Activated CD4-positive, alpha-beta T cell treated with anti-CD3 and anti-CD28 coated beads, Interleukin-2, amount 10 ng/mL, durations not matched to agents 7 days and 5 days (primary cell): ENCODE results near the gene NKAIN4. TPM values are rescaled to one million over a fixed set of nuclear protein-coding genes. Genes with fewer than 3 reads are reported as not detected.

Experiments used
- CTCF ChIA-PET: fragments of 350-600 bp; sonication (Branson Sonifier 250); formaldehyde crosslinking; loops from one replicate; lab custom pipeline; 2021; ENCODE audit warnings: antibody characterized with exemption; lab: Charles Lee
- POLR2A ChIA-PET: fragments of 350-600 bp; sonication (Branson Sonifier 250); formaldehyde crosslinking; loops from one replicate; lab custom pipeline; 2021; ENCODE audit warnings: antibody characterized with exemption; lab: Charles Lee
- DNase-seq: peaks from one replicate; pipeline ENCODE4 v3.0.0-alpha.2; 2020
- H3K27ac Mint-ChIP-seq: one replicate; pipeline ENCODE4 v1.8.0; 2021; ENCODE audit warnings: mild to moderate bottlenecking, moderate library complexity, mixed read lengths
- H3K27me3 Mint-ChIP-seq: one replicate; pipeline ENCODE4 v1.8.0; 2021; ENCODE audit warnings: mixed read lengths
- H3K36me3 Mint-ChIP-seq: one replicate; pipeline ENCODE4 v1.8.0; 2021; ENCODE audit warnings: low read depth, mixed read lengths
- H3K4me1 Mint-ChIP-seq: one replicate; pipeline ENCODE4 v1.8.0; 2021; ENCODE audit warnings: mixed read lengths
- H3K4me3 Mint-ChIP-seq: one replicate; pipeline ENCODE4 v1.8.0; 2021; ENCODE audit warnings: mild to moderate bottlenecking, moderate library complexity, mixed read lengths
- H3K9me3 Mint-ChIP-seq: one replicate; pipeline ENCODE4 v1.8.0; 2021; ENCODE audit warnings: mixed read lengths
- microRNA-seq: library from miRNA; unstranded; fragments of <30 nt; microRNA quantifications from one replicate; pipeline ENCODE4 v1.2.0, GENCODE V29; 2021; ENCODE audit warnings: borderline microRNAs expressed, borderline replicate concordance
- total RNA-seq, 2 experiments: library from RNA; stranded (reverse); gene quantifications; one replicate each; pipeline ENCODE4 v1.2.3, GENCODE V29; 2021

Gene NKAIN4
- total RNA-seq, 2 experiments from 2014 or later, result not detected

DNA sequence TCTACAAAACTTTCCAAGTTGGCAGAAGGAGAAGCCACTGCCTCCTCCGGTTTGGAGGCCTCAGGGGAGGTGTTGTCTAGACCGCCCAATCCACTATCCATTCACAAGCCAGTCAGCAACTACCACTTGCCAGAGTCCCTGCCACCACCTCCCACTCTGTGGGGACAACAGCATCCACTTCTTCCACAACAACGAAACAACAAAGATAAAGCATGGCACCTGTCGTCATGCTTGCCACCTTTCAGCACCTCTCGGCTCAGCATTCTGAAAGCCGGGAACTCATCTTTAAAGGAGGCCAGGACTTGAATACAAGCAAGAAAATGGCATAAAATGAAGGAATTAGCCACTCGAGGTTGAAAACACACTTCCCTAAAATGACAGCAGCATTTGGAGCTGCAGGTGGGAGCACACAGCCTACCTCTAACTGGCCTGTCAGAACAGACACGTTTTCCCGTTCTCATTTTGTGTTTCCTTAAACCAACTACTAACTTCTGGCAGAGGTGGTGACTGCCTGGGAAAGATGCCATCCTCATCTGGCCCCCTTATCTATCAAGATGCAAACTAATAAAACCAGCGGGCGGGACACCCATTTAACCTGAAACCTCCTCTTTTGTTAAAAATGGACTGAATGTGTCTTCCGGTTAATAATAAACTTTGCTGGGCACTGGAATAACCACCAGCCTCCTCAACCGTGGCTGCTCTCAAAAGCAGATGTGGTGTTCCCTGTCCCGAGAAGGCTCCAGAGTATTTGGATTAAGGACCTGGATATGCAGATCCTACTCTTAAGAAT, 60.1 kb downstream of the NKAIN4 start:
- no peak overlapping the region for H3K27ac Mint-ChIP-seq
- no peaks in the 10 kb centered on the region for H3K9me3 Mint-ChIP-seq
- no peak for DNase-seq
- H3K4me3 Mint-ChIP-seq, result no peak overlapping the region
- POLR2A ChIA-PET, result no interaction called here
- H3K36me3 Mint-ChIP-seq, result peaks cover 8% of the 10 kb centered on the region
- peaks cover 4% of the 10 kb centered on the region for H3K4me1 Mint-ChIP-seq
- CTCF ChIA-PET, result no interaction called here
- no peaks in the 10 kb centered on the region for H3K27me3 Mint-ChIP-seq

DNA sequence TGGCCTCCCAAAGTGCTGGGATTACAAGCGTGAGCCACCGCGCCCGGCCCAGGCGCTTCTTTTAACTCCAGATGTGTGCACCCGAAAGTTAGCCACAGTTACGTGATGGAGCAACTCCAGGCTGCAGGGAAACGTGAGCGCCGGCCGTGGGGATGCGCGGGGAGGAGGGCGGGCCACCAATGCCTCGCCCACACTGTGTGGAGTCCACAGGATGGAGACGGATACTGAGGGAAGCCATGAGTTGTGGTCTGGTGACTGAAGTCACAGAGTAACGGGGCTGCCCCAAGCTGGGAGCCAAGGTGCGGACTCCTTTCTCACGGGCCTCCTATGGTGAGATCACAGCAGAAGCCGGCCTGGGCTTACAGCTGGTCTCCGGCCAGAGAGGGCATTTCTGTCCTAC, 61.5 kb downstream of the NKAIN4 start:
- ChIA-PET POLR2A (no interaction called here), CTCF (no interaction called here)
- Mint-ChIP-seq H3K4me1 (peaks cover 4% of the 10 kb centered on the region), H3K27me3 (no peaks in the 10 kb centered on the region), H3K4me3 (no peak overlapping the region), H3K9me3 (no peaks in the 10 kb centered on the region), H3K27ac (no peak overlapping the region), H3K36me3 (peaks cover 8% of the 10 kb centered on the region)
- no peak for DNase-seq

DNA sequence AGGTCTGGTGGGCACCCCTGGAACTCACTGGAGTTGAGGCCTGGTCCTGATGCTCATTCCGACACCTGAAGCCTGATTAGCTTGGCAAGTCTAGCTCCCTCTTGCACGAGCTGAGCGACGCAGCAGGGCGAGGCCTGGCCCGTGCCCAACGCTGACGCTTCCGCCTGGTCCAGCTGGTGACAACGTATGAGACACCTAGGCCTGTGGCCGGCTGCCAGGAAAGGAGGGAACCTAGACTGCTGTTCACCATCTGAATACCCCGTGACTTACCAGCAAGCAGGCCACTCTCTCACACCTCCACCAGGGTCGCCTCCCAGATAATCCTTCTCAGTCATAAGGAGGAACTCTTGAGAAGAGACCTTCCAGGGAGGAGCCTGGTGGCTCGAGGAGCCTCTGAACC, 62.9 kb downstream of the NKAIN4 start:
- Mint-ChIP-seq H3K27ac (no peak overlapping the region), H3K36me3 (peaks cover 8% of the 10 kb centered on the region)
- CTCF ChIA-PET, result interaction anchor here (0.6 to 1.3 kb wide), 2 partner anchors 32 to 318 kb away, joined by 3 read pairs; no protein-coding TSS in a partner anchor

DNA sequence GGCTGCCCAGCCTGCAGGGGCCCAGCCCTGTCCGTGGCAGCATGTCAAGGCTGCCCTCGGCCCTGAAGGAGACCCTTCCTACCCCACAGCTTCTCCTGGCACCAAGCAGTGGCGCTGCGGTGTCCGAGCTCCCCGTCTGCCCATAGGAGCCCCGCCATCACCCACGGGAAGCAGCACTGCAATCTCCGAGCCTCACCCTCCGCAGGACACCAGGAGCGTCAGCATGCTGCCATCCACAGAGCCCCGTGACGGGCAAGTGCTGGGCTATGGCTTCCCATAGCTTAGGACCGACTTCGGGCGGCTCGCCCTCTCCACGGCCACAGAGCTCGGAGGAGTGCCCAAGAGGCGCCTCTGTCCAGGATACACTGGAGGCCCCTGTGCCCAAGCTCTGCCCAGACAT, 63.4 kb downstream of the NKAIN4 start:
- Mint-ChIP-seq H3K4me3 (no peak overlapping the region), H3K4me1 (no peaks in the 10 kb centered on the region), H3K9me3 (no peaks in the 10 kb centered on the region), H3K27ac (no peak overlapping the region), H3K27me3 (no peaks in the 10 kb centered on the region), H3K36me3 (peaks cover 6% of the 10 kb centered on the region)
- ChIA-PET CTCF (interaction anchor here (0.6 to 1.3 kb wide), 2 partner anchors 32 to 318 kb away, joined by 3 read pairs; no protein-coding TSS in a partner anchor), POLR2A (no interaction called here)
- DNase-seq, result no peak

More for the DNA sequence above, 62.9 kb downstream of the NKAIN4 start:
- no peak for DNase-seq
- H3K9me3 Mint-ChIP-seq, result no peaks in the 10 kb centered on the region
- H3K4me1 Mint-ChIP-seq, result no peaks in the 10 kb centered on the region
- no peak overlapping the region for H3K4me3 Mint-ChIP-seq
- no peaks in the 10 kb centered on the region for H3K27me3 Mint-ChIP-seq
- POLR2A ChIA-PET, result no interaction called here

Small RNA genes lying within 50 kb of the gene (microRNA-seq; reads per million reads assigned to microRNA genes)
- not detected for gene MIR3196
- gene MIR4326, result 2.5 reads per million, percentile 9 among the genes with 10 or more reads in this experiment

Other genes with a start within 250 kb of the NKAIN4 start
- gene BHLHE23, start 247.5 kb downstream of the NKAIN4 start, total RNA-seq, result not detected
- 10 to 100 TPM; 39.3 to 41.3 TPM for gene YTHDF1, start 38.3 kb downstream of the NKAIN4 start, total RNA-seq
- not detected for gene BIRC7, start 18.6 kb downstream of the NKAIN4 start, total RNA-seq
- gene ARFGAP1, start 18.4 kb upstream of the NKAIN4 start, total RNA-seq, result 10 to 100 TPM; 88.0 to 94.4 TPM
- gene COL20A1, start 38.7 kb upstream of the NKAIN4 start, total RNA-seq, result not detected
- gene CHRNA4, start 106.9 kb upstream of the NKAIN4 start, total RNA-seq, result not detected
- gene KCNQ2, start 218.2 kb upstream of the NKAIN4 start, total RNA-seq, result under 1 TPM; 0.10 to 0.12 TPM
- gene EEF1A2, start 244.6 kb upstream of the NKAIN4 start, total RNA-seq, result under 1 TPM; 0.12 to 0.17 TPM